ENCODE measurements around the gene SLC32A1.

SLC32A1 gene

DNA sequence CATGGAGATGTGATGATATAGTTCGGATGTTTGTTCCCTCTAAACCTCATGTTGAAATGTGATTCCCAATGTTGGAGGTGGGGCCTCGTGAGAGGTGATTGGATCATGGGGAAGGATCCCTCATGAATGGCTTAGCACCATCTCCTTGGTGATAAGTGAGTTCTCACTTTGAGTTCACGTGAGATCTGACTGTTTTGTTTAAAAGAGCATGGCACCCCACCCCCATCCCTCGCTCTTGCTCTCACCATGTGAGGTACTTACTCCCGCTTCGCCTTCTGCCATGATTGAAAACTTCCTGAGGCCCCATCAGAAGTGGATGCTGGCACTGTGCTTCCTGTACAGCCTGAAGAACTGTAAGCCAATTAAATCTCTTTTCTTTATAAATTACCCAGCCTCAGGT lies 10.9 kb downstream of the SLC32A1 start:
- no peaks in the 10 kb centered on the region for H3K9me3 ChIP-seq (ENCODE audit: insufficient read depth, low read depth, low read length)
- no peak overlapping the region for H2AFZ ChIP-seq (ENCODE audit: low read length)
- H3K79me2 ChIP-seq (ENCODE audit: insufficient read depth, low read length): no peaks in the 10 kb centered on the region
- H4K20me1 ChIP-seq (ENCODE audit: insufficient read depth, low read length, poor library complexity, severe bottlenecking): no peaks in the 10 kb centered on the region
- H3F3A ChIP-seq (ENCODE audit: low read depth): no peaks in the 10 kb centered on the region
- H3K9ac ChIP-seq (ENCODE audit: low read depth, low read length, poor library complexity, severe bottlenecking): no peak overlapping the region
- no peaks in the 10 kb centered on the region for H3K9me2 ChIP-seq (replicated peaks; ENCODE audit: low read depth, low read length)
- peaks cover 9% of the 10 kb centered on the region for H3K27me3 ChIP-seq (ENCODE audit: insufficient read depth, low read length, poor library complexity, severe bottlenecking)
- no peak for TF ChIP-seq EZH2phosphoT487 (IDR thresholded peaks at IDR 0.05; ENCODE audit: borderline replicate concordance)
- TF ChIP-seq, protein P1, sequence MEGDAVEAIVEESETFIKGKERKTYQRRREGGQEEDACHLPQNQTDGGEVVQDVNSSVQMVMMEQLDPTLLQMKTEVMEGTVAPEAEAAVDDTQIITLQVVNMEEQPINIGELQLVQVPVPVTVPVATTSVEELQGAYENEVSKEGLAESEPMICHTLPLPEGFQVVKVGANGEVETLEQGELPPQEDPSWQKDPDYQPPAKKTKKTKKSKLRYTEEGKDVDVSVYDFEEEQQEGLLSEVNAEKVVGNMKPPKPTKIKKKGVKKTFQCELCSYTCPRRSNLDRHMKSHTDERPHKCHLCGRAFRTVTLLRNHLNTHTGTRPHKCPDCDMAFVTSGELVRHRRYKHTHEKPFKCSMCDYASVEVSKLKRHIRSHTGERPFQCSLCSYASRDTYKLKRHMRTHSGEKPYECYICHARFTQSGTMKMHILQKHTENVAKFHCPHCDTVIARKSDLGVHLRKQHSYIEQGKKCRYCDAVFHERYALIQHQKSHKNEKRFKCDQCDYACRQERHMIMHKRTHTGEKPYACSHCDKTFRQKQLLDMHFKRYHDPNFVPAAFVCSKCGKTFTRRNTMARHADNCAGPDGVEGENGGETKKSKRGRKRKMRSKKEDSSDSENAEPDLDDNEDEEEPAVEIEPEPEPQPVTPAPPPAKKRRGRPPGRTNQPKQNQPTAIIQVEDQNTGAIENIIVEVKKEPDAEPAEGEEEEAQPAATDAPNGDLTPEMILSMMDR (conservative IDR thresholded peaks at IDR 0.05; ENCODE audit: low read length): no peak
- no peak overlapping the region for H3K4me2 ChIP-seq (ENCODE audit: low read depth, low read length, poor library complexity, severe bottlenecking)
- peaks cover 5% of the 10 kb centered on the region for H3K4me1 ChIP-seq (ENCODE audit: insufficient read depth, low read length, poor library complexity, severe bottlenecking)
- H3K4me3 ChIP-seq (ENCODE audit: low read length, poor library complexity, severe bottlenecking): no peak overlapping the region
- no peaks in the 10 kb centered on the region for H3K36me3 ChIP-seq (ENCODE audit: insufficient read depth, low read length)

DNA sequence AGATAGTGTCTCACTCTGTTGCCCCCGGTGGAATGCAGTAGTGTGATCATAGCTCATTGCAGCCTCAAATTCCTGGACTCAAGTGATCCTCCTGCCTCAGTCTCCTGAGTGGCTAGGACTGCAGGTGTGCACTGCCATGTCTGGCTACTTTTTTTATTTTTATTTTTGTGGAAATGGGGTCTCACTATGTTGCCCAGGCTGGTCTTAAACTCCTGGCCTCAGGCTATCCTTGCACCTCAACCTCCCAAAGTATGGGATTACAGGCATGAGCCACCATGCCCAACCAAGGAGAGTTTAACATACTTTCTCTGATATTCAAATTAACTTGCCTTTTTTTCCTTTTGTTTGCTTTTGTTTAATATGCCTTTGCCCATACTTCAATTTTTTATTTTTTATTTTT lies 13.6 kb downstream of the SLC32A1 start:
- H2AFZ ChIP-seq (ENCODE audit: low read length): no peak overlapping the region

DNA sequence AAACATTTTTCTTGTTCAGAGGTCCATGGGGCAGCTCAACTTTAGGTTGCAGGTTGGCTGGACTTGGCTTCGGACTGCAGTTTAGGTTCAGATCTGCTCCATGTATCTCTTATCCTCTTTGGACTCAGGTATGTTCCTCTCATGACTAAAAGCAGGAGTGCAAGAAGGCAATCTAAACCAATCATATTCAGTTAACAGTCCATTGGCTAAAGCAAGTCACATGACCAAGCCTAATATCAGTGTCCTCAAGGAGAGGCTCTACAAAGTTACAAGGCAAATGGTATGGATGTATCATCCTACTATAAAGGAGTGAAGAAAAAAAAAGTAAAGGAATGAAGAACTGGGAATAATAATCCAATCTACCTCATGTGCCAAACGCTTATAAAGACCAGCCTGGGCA lies 21.5 kb downstream of the SLC32A1 start:
- Histone ChIP-seq H3K9me2 (replicated peaks; ENCODE audit: low read depth, low read length) (no peaks in the 10 kb centered on the region), H3K36me3 (ENCODE audit: insufficient read depth, low read length) (no peaks in the 10 kb centered on the region), H4K20me1 (ENCODE audit: insufficient read depth, low read length, poor library complexity, severe bottlenecking) (peaks cover under 1% of the 10 kb centered on the region), H3K9me3 (ENCODE audit: insufficient read depth, low read depth, low read length) (no peaks in the 10 kb centered on the region), H2AFZ (ENCODE audit: low read length) (no peak overlapping the region), H3K79me2 (ENCODE audit: insufficient read depth, low read length) (peaks cover 18% of the 10 kb centered on the region), H3K4me2 (ENCODE audit: low read depth, low read length, poor library complexity, severe bottlenecking) (no peak overlapping the region), H3K9ac (ENCODE audit: low read depth, low read length, poor library complexity, severe bottlenecking) (no peak overlapping the region), H3F3A (ENCODE audit: low read depth) (no peaks in the 10 kb centered on the region), H3K4me3 (ENCODE audit: low read length, poor library complexity, severe bottlenecking) (no peak overlapping the region), H3K4me1 (ENCODE audit: insufficient read depth, low read length, poor library complexity, severe bottlenecking) (peaks cover 19% of the 10 kb centered on the region), H3K27me3 (ENCODE audit: insufficient read depth, low read length, poor library complexity, severe bottlenecking) (peaks cover 11% of the 10 kb centered on the region)
- TF ChIP-seq EZH2phosphoT487 (IDR thresholded peaks at IDR 0.05; ENCODE audit: borderline replicate concordance): no peak
- TF ChIP-seq, protein P1 (conservative IDR thresholded peaks at IDR 0.05; ENCODE audit: low read length): no peak

More for the DNA sequence above, 13.6 kb downstream of the SLC32A1 start:
- no peaks in the 10 kb centered on the region for H3K4me1 ChIP-seq (ENCODE audit: insufficient read depth, low read length, poor library complexity, severe bottlenecking)
- H3K27me3 ChIP-seq (ENCODE audit: insufficient read depth, low read length, poor library complexity, severe bottlenecking): peaks cover 11% of the 10 kb centered on the region
- no peaks in the 10 kb centered on the region for H3K79me2 ChIP-seq (ENCODE audit: insufficient read depth, low read length)
- no peaks in the 10 kb centered on the region for H3F3A ChIP-seq (ENCODE audit: low read depth)
- no peak overlapping the region for H3K4me3 ChIP-seq (ENCODE audit: low read length, poor library complexity, severe bottlenecking)
- no peaks in the 10 kb centered on the region for H3K9me2 ChIP-seq (replicated peaks; ENCODE audit: low read depth, low read length)
- no peak overlapping the region for H3K9ac ChIP-seq (ENCODE audit: low read depth, low read length, poor library complexity, severe bottlenecking)
- TF ChIP-seq EZH2phosphoT487 (IDR thresholded peaks at IDR 0.05; ENCODE audit: borderline replicate concordance): no peak
- TF ChIP-seq, protein P1 (conservative IDR thresholded peaks at IDR 0.05; ENCODE audit: low read length): no peak
- no peaks in the 10 kb centered on the region for H3K9me3 ChIP-seq (ENCODE audit: insufficient read depth, low read depth, low read length)
- H3K36me3 ChIP-seq (ENCODE audit: insufficient read depth, low read length): no peaks in the 10 kb centered on the region
- H4K20me1 ChIP-seq (ENCODE audit: insufficient read depth, low read length, poor library complexity, severe bottlenecking): no peaks in the 10 kb centered on the region
- H3K4me2 ChIP-seq (ENCODE audit: low read depth, low read length, poor library complexity, severe bottlenecking): no peak overlapping the region
